Thoracic aorta (tissue), 2 donors: ENCODE data around the gene CSHL1. TPM values are rescaled to one million over a fixed set of nuclear protein-coding genes. Genes with fewer than 3 reads are reported as not detected.

Experiments
- ATAC-seq: fragments of 150-250 bp; one replicate; pipeline ENCODE4 v1.8.0; 2017; ENCODE audit warnings: low read depth; ENCODE audit not compliant: insufficient number of reproducible peaks, low FRiP score
- DNase-seq: peaks from one replicate; pipeline ENCODE4 v3.0.0-alpha.2; 2020; ENCODE audit warnings: low spot score
- H3K27ac ChIP-seq, 2 donors: fragments of 200-600 bp; sonication (generic); 1 replicate in 1 of 2; 2 replicates in 1 of 2; pipeline ENCODE4 v1.5.1; 2016; ENCODE audit warnings: mild to moderate bottlenecking in 2 of 2, moderate library complexity in 2 of 2
- H3K27me3 ChIP-seq: fragments of 200-600 bp; sonication (generic); replicated peaks from 2 replicates; pipeline ENCODE4 v1.6.0; 2016; ENCODE audit warnings: mild to moderate bottlenecking; ENCODE audit not compliant: insufficient read depth
- H3K36me3 ChIP-seq: fragments of 200-600 bp; sonication (generic); one replicate; pipeline ENCODE4 v1.5.1; 2016
- H3K4me1 ChIP-seq, 2 donors: fragments of 200-600 bp; sonication (generic); 1 replicate in 1 of 2; 2 replicates in 1 of 2; pipeline versions ENCODE4 v1.5.1 to v1.6.0; 2016; ENCODE audit warnings: low read depth in 2 of 2, mild to moderate bottlenecking in 1 of 2; ENCODE audit not compliant: control insufficient read depth in 1 of 2
- H3K4me3 ChIP-seq: fragments of 200-600 bp; sonication (generic); 2 replicates; pipeline ENCODE4 v1.5.1; 2016; ENCODE audit warnings: mild to moderate bottlenecking
- H3K9me3 ChIP-seq: fragments of 200-600 bp; sonication (generic); 2 replicates; pipeline ENCODE4 v1.5.1; 2016
- CTCF ChIP-seq: fragments of 200-600 bp; sonication (generic); IDR thresholded peaks from one replicate; pipeline ENCODE4 v1.5.1; 2019; ENCODE audit warnings: antibody characterized with exemption
- total RNA-seq, 2 donors: library from RNA; depleted of rRNA; stranded (reverse); fragments of >200 nt; gene quantifications; one replicate each; pipeline versions ENCODE4 v1.1.0 to v1.2.3, GENCODE V29; 2016

The CSHL1 gene
- total RNA-seq, 2 donors from 2014 or later = not detected

DNA sequence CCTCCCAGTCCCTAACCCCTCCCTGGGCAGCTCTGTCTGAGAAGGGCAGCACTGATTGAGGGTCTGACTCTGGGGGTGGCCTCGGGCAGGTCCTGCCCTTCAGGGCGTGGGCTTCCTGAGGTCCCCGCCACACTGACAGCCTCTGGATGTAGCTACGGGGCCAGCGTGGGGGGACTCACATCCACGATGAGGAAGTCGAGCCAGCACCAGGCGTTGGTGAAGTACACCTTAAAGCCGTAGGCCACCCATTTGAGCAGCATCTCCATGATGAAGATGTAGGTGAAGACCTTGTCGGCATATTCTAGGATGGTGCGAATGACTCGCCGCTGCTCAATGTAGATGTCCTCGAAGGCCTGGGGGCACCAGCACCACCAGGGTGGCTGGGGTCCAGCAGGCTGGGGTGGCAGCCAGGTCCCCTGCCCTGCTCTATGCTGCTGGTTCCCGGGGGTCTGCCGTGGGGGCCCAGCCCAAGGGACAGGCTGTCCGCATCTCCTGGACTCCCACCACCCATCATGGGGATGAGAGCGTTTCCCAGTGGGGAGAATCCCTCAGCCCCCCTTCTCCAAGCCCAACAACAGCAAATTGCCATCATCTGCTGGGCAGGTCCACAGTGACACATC, 36.8 kb upstream of the CSHL1 start:
- Histone ChIP-seq H3K4me1 (no peaks in the 10 kb centered on the region), H3K27ac (no peak overlapping the region), H3K4me3 (no peak overlapping the region), H3K36me3 (no peaks in the 10 kb centered on the region), H3K9me3 (no peaks in the 10 kb centered on the region), H3K27me3 (no peaks in the 10 kb centered on the region)
- DNase-seq (no peak), ATAC-seq (no peak)
- TF ChIP-seq CTCF = no peak

DNA sequence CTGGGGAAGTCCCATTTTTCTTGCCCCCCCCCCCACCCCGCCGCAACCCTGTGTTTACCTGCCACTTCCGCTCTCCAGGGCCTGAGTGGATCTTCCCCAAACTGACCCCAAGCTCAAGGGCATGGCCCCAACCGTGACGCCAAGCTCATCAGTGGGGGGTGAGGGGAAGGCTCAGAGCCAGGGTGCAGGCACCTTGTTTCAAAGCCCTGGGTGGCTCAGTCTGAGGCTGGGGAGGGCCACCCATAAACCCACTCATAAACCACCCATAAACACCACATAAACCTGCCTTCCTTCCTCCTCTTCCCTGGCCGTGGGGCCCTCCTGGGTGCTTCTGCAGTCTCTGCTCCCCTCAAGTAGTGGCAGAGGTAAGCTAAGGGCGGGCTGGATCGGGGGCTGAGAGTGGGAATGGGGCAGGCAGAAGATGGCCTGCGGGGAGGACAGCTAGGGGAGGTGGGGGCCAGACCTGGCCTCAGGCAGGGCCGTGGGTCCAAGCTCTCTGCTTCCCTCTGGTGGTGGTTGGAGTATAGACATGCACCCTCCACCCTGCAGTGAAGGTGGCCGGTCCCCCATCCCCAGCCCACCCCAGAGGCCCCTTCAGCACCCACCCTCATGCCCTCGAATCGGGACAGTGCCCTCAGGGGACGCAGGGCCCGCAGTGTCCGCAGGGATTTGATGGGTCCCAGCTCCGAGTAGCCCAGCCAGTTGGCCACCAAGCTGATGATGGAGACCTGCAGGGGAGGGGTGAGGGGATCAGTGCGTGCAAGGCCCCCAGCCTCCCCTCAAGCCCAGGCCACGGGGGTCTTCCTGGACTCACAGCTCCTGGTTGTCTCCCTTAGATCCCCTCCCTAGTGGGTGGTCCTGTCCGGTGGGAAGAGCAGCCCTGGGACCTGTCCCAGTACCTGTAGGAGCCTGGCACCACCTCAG, 35.6 kb upstream of the CSHL1 start:
- no peak for ATAC-seq
- no peaks in the 10 kb centered on the region for H3K4me1 ChIP-seq
- H3K9me3 ChIP-seq = no peaks in the 10 kb centered on the region
- peak; percentile 65 for TF ChIP-seq CTCF
- no peak for DNase-seq
- no peaks in the 10 kb centered on the region for H3K27me3 ChIP-seq
- no peaks in the 10 kb centered on the region for H3K36me3 ChIP-seq
- H3K4me3 ChIP-seq = no peak overlapping the region
- no peak overlapping the region for H3K27ac ChIP-seq

DNA sequence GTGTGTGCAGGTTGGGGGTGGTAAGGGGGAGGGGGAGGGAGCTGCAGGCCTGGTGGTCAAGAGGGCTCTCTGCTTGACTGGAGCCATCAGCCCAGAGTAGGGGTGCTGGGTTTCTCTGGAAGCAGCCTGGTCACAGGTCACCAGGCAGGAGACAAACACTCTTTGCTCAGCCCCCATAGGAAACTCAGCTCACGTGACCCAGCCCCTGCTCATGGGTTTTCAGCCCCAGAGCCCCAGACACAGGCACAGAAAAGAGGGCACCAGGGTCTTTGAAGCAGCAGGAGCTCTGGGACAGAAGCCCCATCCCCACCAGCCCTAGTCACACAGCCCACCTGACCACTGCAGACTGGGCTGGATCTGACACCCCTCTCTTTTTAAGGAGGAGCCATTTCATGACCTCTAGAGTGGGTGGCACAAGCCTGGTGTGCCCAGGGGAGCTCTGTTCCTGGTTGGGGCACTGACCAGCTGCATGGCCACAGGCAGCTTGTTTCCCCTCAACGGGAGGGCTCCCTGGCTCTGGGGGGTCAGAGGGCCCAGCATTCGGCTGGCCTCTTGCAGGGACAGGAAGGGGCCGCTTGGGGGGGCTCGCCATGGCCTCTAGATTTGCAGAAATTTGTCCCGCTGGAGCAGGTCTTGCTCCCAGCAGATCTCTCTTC, 34.9 kb upstream of the CSHL1 start:
- no peak for TF ChIP-seq CTCF
- no peaks in the 10 kb centered on the region for H3K4me1 ChIP-seq
- no peak overlapping the region for H3K27ac ChIP-seq
- no peak overlapping the region for H3K4me3 ChIP-seq
- no peaks in the 10 kb centered on the region for H3K27me3 ChIP-seq
- H3K9me3 ChIP-seq = no peaks in the 10 kb centered on the region
- no peak for ATAC-seq
- no peaks in the 10 kb centered on the region for H3K36me3 ChIP-seq
- DNase-seq = no peak

DNA sequence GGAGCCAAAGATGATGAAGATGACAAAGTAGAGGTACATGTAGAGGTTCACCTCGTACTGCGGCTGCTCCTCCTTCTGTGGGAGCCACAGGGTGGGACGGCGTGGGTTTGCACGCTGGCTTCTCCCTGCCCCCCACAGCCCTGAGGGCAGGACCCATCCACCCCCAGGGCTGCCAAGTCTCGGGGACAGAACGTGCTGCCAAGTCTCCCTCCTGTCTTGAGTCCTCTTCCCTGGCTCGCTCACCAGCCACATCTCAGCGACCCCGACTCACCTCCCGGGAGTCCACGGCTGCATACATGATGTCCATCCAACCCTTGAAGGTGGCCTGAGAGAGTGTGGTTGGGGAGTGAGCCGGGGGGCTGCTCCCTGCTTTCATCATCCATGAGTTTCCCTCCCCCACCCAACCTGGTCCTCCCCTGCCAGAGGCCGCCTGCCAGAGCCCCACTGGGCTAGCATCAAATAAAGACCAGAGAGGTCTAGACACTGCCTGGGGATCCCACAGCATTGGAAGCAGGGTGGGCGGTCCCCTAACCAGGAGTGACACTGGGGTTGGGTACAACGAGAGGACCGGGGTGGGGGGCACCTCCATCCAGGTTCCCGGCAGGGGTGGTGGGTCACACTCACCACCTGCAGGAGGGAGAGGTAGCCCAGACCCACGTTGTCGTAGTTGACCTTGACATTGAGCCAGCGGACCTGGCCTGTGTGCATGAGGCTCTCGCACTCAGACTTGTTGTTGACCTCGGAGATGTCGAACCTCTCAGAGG, 33.9 kb upstream of the CSHL1 start:
- Histone ChIP-seq H3K4me3 (no peak overlapping the region), H3K36me3 (no peaks in the 10 kb centered on the region), H3K27ac (no peak overlapping the region), H3K27me3 (no peaks in the 10 kb centered on the region), H3K4me1 (no peaks in the 10 kb centered on the region), H3K9me3 (no peaks in the 10 kb centered on the region)
- no peak for TF ChIP-seq CTCF
- no peak for DNase-seq
- ATAC-seq = no peak
